GM18499 (cell line): Measurements from ENCODE around the gene PALLD.
"Not testable (repeated sequence)": the region's sequence is repeated elsewhere in the genome, so short reads cannot be mapped to it uniquely, and the experiment has no call there.

Experiments
- ATAC-seq: cut with Tn5 transposase; IDR thresholded peaks from one replicate; pipeline ENCODE4 v1.9.1; 2021; ENCODE audit warnings: moderate number of reproducible peaks; ENCODE audit not compliant: insufficient read depth, unreplicated experiment

PALLD gene

GRCh38 chr4:168952821-168953246, 456.0 kb downstream of the PALLD start:
- ATAC-seq, result not testable (repeated sequence)

DNA sequence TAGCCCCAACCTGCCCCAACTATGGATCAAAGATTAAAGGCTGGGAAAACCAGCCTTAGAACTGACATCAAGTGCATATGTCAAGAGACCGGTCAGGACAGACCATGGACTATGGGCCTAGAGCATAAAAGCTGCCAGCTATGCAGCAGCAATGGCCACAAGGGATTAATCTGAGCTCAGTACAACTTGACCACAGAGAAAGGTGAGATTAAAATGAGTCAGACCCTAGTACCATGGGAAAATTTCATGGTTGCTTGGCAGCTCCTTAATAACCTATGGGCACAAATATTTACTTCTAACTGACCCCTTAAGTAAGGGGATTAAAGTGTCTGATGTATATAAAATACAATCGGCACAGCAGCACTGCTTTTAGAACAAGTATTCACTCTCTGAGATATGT, 458.8 kb downstream of the PALLD start:
- no peak for ATAC-seq

- no peak for ATAC-seq
Observed at GRCh38 chr4:168960716-168961115, 463.9 kb downstream of the PALLD start.

- ATAC-seq, result no peak
Observed at GRCh38 chr4:168972596-168972995, 475.7 kb downstream of the PALLD start.
